GM23248 (cell line): Measurements from ENCODE around the gene ALKBH3.

Experiments
- EZH2 ChIP-seq: fragments of 200-600 bp; sonication (generic); IDR thresholded peaks from 2 replicates; pipeline ENCODE4 v1.6.1; 2018; ENCODE audit warnings: antibody characterized with exemption, mild to moderate bottlenecking; ENCODE audit not compliant: insufficient read depth, poor library complexity, severe bottlenecking
- EZH2phosphoT487 ChIP-seq: fragments of 200-600 bp; sonication (generic); IDR thresholded peaks from 2 replicates; pipeline ENCODE4 v1.6.1; 2018; ENCODE audit warnings: antibody characterized with exemption, moderate library complexity, mild to moderate bottlenecking, low read depth; ENCODE audit not compliant: insufficient read depth

GRCh38 chr11:43957571-43957970 lies 76.9 kb downstream of the ALKBH3 start:
- TF ChIP-seq EZH2phosphoT487 (no peak), EZH2 (no peak)
